Panc1 (cell line): ENCODE data around the gene TACR1. TPM values are rescaled to one million over a fixed set of nuclear protein-coding genes. Genes with fewer than 3 reads are reported as not detected.

Experiments used
- ATAC-seq: fragments of 200-7000 bp; cut with Tn5 transposase; 2 replicates; pipeline ENCODE4 v1.9.1; 2020; ENCODE audit warnings: mild to moderate bottlenecking, moderate library complexity
- BruUV-seq: library from RNA; stranded (reverse); fragments of 400-500 nt; replicated peaks from 2 replicates; lab custom pipeline; 2021; lab: Mats Ljungman, UMichigan
- CTCF ChIA-PET: fragments of 300-600 bp; sonication (Branson Sonifier 250); formaldehyde crosslinking; loops from one replicate; lab custom pipeline; 2022; ENCODE audit warnings: antibody characterized with exemption; lab: Charles Lee
- POLR2A ChIA-PET: fragments of 300-600 bp; sonication (Branson Sonifier 250); formaldehyde crosslinking; loops from one replicate; lab custom pipeline; 2022; ENCODE audit warnings: antibody characterized with exemption; lab: Charles Lee
- DNase-seq: peaks from one replicate; pipeline ENCODE4 v3.0.0-alpha.2; 2010; ENCODE audit warnings: low read depth, low spot score
- H3K27ac ChIP-seq: 2 replicates; pipeline ENCODE4 v1.5.1; 2011; ENCODE audit warnings: mild to moderate bottlenecking, low read length, inconsistent platforms
- H3K27me3 ChIP-seq: fragments of 200-500 bp; sonication (Bioruptor generic); 2 replicates; pipeline ENCODE4 v1.6.0; 2014; ENCODE audit warnings: low read length, inconsistent platforms; ENCODE audit not compliant: control insufficient read depth, insufficient read depth
- H3K36me3 ChIP-seq: fragments of 200-500 bp; sonication (Bioruptor generic); 2 replicates; pipeline ENCODE4 v1.5.1; 2014; ENCODE audit warnings: inconsistent platforms, mild to moderate bottlenecking, low read length, moderate library complexity; ENCODE audit not compliant: control insufficient read depth, insufficient read depth
- H3K4me1 ChIP-seq: 2 replicates; pipeline ENCODE4 v1.5.1; 2011; ENCODE audit warnings: inconsistent platforms, mild to moderate bottlenecking, low read length, moderate library complexity; ENCODE audit not compliant: control insufficient read depth, insufficient read depth
- H3K4me3 ChIP-seq, 2 experiments: 2 replicates each; pipeline ENCODE4 v1.5.1; 2011 to 2012; ENCODE audit warnings: low read depth in 2 of 2, low read length in 2 of 2, mild to moderate bottlenecking in 2 of 2, inconsistent platforms in 1 of 2, moderate library complexity in 1 of 2
- H3K9me3 ChIP-seq: fragments of 200-500 bp; sonication (Bioruptor generic); 2 replicates; pipeline ENCODE4 v1.5.1; 2014; ENCODE audit warnings: low read depth, mild to moderate bottlenecking, inconsistent platforms, low read length, moderate library complexity; ENCODE audit not compliant: control insufficient read depth, insufficient read depth
- CTCF ChIP-seq: fragments of 450-650 bp; IDR thresholded peaks from 2 replicates; pipeline ENCODE4 v1.5.1; 2017; ENCODE audit warnings: mild to moderate bottlenecking
- POLR2AphosphoS5 ChIP-seq: IDR thresholded peaks from 2 replicates; pipeline ENCODE4 v1.6.1; 2012; ENCODE audit warnings: mild to moderate bottlenecking, low read depth, low read length, moderate library complexity
- REST ChIP-seq, 2 experiments: IDR thresholded peaks; 2 replicates each; pipeline ENCODE4 v1.6.1; 2011 to 2012; ENCODE audit warnings: low read depth in 2 of 2, control low read depth in 1 of 2, low read length in 1 of 2, mild to moderate bottlenecking in 1 of 2, moderate library complexity in 1 of 2; ENCODE audit not compliant: insufficient read depth in 1 of 2
- SIN3A ChIP-seq: IDR thresholded peaks from 2 replicates; pipeline ENCODE4 v1.6.1; 2012; ENCODE audit warnings: low read depth, mild to moderate bottlenecking, low read length, moderate library complexity, borderline replicate concordance; ENCODE audit not compliant: insufficient read depth
- TCF7L2 ChIP-seq: IDR thresholded peaks from 2 replicates; pipeline ENCODE4 v1.6.1; 2011; ENCODE audit warnings: mild to moderate bottlenecking, low read depth, low read length, inconsistent platforms
- in situ Hi-C: cut with HindIII; loops from 2 replicates; pipeline ENCODE4 v1.10.0; 2016; ENCODE audit warnings: low sequenced_read_pairs, low pct_unique_long_range_greater_than_20kb
- intact Hi-C: fragments of 100-400 bp; cut with micrococcal nuclease; formaldehyde crosslinking; loops from one replicate; pipeline ENCODE4 v1.10.0; 2022; ENCODE audit not compliant: unreplicated experiment
- total RNA-seq: library from RNA; stranded (reverse); gene quantifications from one replicate; pipeline ENCODE4 v1.2.1, GENCODE V29; 2021; ENCODE audit not compliant: unreplicated experiment

Gene TACR1
- total RNA-seq, 1 experiment from 2014 or later: not detected

DNA sequence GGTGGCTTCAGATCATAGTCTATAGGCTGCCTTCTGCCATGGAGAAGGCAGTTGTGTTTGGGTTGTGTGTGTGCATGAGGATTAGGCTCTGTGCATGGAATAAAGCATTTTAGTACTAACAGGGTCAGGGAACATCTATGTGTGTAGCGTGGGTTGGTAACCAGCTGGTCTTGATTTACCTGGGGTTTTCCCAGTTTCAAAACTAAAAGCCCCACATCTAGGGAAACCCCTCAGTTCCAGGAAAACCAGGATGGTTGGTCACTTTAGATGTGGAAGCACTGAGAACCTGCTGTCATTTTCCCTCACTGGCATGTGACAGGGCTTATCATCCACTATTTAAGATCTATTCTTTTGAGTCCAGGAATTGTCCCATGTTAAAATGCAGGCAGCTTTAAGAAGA is 124.6 kb downstream of the TACR1 start:
- no TSS peak for BruUV-seq
- Histone ChIP-seq H3K27ac (no peak overlapping the region), H3K9me3 (no peaks in the 10 kb centered on the region; the same call in 1 of the 2 replicates), H3K4me1 (no peaks in the 10 kb centered on the region), H3K4me3 (no peak overlapping the region), H3K27me3 (no peaks in the 10 kb centered on the region), H3K36me3 (no peaks in the 10 kb centered on the region)
- CTCF ChIA-PET: no interaction called here
- ATAC-seq (no peak), DNase-seq (no peak)
- in situ Hi-C loops: no loop called here
- TF ChIP-seq CTCF (no peak), SIN3A (no peak), REST (IDR thresholded peaks at IDR 0.05; ENCODE audit: insufficient read depth in 1 of 2, low read depth in 2 of 2, low read length in 1 of 2) (no peak), TCF7L2 (no peak), POLR2AphosphoS5 (no peak)
- POLR2A ChIA-PET: no interaction called here
- intact Hi-C loops: no loop called here

DNA sequence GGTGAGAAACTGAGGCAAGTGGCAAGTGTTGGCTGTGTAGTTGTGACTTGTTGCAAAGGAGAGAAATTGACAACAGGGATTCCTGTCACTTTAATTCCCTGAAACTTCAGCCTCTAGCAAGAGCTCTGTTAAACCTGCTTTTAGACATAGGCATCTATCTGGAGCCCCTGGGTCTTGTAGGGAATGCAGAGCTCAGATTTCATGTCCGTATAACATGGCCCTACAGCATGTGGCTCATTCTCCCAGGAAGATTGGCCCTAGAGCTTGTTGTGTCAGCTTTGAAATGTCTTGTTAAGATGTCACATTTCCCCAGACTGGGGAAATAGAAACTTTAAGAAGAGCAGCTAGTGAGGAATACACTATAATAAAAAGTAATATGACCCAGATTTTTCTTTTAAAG is 125.1 kb downstream of the TACR1 start:
- Histone ChIP-seq H3K4me3 (no peak overlapping the region), H3K27me3 (no peaks in the 10 kb centered on the region), H3K36me3 (no peaks in the 10 kb centered on the region), H3K4me1 (no peaks in the 10 kb centered on the region), H3K9me3 (no peaks in the 10 kb centered on the region; the same call in 1 of the 2 replicates), H3K27ac (no peak overlapping the region)
- ChIA-PET CTCF (no interaction called here), POLR2A (no interaction called here)
- ATAC-seq: no peak
- in situ Hi-C loops (no loop called here), intact Hi-C loops (no loop called here)
- BruUV-seq: no TSS peak
- DNase-seq: no peak
- TF ChIP-seq SIN3A: no peak
- TF ChIP-seq POLR2AphosphoS5: no peak
- TF ChIP-seq TCF7L2: no peak
- no peak for TF ChIP-seq REST (IDR thresholded peaks at IDR 0.05; ENCODE audit: insufficient read depth in 1 of 2, low read depth in 2 of 2, low read length in 1 of 2)
